ENCODE data around the gene THSD4.
"Not testable (repeated sequence)": the region's sequence is repeated elsewhere in the genome, so short reads cannot be mapped to it uniquely, and the experiment has no call there.

THSD4 gene

GRCh38 chr15:71639471-71639870, 524.2 kb downstream of the THSD4 start:
- DNase-seq: no peak

GRCh38 chr15:71643918-71644317, 528.6 kb downstream of the THSD4 start:
- no peak for DNase-seq

- DNase-seq: no peak
These were observed 531.7 kb downstream of the THSD4 start for GRCh38 chr15:71646767-71647486.

GRCh38 chr15:71647487-71647808, 532.2 kb downstream of the THSD4 start:
- DNase-seq: no peak

- DNase-seq: no peak
These were observed 532.8 kb downstream of the THSD4 start for GRCh38 chr15:71648095-71648494.

DNA sequence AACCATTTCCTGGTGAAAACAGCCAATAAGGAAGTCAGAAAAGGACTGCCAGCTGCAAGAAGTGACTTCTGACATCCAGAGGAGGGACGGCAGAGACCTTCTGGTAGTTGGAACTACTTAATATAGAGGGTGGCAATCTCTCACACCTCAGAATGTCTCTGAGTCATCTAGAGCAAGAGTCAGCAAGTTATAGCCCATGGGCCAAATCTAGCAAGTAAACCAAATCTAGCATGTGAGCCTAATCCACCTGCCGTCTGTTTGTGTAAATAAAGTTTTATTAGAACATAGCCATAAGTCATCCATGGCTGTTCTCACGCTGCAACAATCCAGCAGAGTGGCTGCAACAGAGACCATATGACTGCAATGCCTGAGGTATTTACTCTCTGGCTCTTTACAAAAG, 534.6 kb downstream of the THSD4 start:
- no peak for DNase-seq

- no peak for DNase-seq
These were observed 535.3 kb downstream of the THSD4 start for GRCh38 chr15:71650603-71651002.

- no peak for DNase-seq
These were observed 536.5 kb downstream of the THSD4 start for GRCh38 chr15:71651750-71652186.

DNA sequence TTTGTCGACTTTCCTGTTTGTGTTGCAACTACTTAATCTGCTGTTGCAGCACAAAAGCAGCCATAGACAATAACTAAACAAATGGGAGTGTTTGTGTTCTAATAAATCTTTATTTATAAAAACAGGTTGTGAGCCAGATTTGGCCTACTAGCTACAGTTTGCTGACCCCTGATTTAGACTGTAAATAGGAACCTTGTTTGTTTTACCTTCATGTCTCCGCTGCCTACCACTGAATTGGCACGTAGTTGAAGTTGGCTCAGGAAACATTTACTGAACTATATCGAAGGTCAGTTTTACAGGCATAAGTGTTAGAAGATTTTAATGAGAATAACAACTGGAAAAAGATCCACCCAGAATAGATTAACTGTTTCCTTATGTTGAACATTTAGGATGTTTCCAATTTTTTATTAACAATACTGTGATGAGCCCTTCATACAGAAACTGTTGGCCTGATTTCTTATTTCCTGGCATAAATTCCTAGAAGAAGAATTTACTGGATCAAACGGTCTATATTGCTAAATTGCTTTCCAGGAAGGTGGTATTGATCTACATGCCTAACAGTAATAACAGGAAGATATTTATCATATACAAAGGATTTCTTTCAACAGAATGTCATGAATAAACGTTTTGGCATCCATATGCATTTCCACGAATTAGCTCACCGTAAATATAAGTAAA, 538.9 kb downstream of the THSD4 start:
- no peak for DNase-seq

GRCh38 chr15:71654720-71655174, 539.5 kb downstream of the THSD4 start:
- no peak for DNase-seq

GRCh38 chr15:71656425-71656824, 541.2 kb downstream of the THSD4 start:
- DNase-seq: no peak

DNA sequence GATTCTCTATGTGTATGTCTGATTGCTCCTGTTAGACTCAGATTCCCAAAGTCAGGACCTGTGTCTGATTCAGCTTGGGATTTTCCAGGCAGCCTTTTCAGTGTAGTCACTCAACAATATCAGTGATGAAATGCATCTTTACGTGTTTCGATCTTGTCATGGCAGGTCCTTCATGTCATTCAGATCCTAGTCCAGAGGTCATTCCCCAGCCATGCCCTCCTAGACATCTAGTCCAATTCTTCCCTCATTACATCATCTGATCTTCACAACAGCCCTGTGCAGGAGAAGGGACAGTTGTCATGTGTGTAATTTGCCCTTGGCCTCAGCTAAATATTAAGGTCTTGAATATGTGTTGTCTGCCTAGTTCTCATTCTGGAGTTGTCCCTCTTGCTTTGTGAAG, 541.9 kb downstream of the THSD4 start:
- DNase-seq: no peak

- no peak for DNase-seq
These were observed 542.8 kb downstream of the THSD4 start for GRCh38 chr15:71658036-71658435.

- no peak for DNase-seq
These were observed 543.8 kb downstream of the THSD4 start for GRCh38 chr15:71658827-71659729.

GRCh38 chr15:71659730-71660067, 544.4 kb downstream of the THSD4 start:
- no peak for DNase-seq

DNA sequence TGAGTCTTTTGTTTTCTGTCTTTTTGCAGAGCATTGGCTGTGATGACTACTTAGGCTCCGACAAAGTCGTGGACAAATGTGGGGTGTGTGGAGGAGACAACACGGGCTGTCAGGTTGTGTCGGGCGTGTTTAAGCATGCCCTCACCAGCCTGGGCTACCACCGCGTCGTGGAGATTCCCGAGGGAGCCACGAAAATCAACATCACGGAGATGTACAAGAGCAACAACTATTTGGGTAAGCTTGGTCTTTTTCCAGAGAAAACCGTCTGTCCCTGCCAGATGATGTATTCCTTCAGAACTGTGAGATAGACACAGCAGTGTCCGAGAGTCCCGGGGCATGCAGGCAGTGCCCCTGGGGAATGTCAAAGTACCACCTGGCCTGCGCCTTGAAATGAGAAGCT, 545.2 kb downstream of the THSD4 start:
- no peak for DNase-seq

- no peak for DNase-seq
These were observed 547.0 kb downstream of the THSD4 start for GRCh38 chr15:71662306-71662705.

DNA sequence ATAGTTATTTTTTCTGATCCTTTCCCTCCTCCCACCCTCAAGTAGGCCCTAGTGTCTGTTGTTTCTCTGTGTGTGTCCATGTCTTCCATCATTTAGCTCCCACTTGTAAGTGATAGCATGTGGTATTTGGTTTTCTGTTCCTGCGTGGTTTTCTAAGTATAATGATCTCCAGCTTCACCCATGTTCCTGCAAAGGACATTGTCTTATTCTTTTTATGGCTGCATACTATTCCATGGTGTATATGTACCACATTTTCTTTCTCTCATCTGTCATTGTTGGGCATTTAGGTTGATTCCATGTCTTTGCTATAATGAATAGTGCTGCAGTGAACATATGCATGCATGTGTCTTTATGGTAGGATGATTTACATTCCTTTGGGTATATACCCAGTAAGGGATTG, 549.4 kb downstream of the THSD4 start:
- DNase-seq: no peak

GRCh38 chr15:71666763-71667620, 551.7 kb downstream of the THSD4 start:
- DNase-seq: no peak

GRCh38 chr15:71669688-71670087, 554.4 kb downstream of the THSD4 start:
- no peak for DNase-seq

GRCh38 chr15:71670222-71670621, 555.0 kb downstream of the THSD4 start:
- DNase-seq: not testable (repeated sequence)

DNA sequence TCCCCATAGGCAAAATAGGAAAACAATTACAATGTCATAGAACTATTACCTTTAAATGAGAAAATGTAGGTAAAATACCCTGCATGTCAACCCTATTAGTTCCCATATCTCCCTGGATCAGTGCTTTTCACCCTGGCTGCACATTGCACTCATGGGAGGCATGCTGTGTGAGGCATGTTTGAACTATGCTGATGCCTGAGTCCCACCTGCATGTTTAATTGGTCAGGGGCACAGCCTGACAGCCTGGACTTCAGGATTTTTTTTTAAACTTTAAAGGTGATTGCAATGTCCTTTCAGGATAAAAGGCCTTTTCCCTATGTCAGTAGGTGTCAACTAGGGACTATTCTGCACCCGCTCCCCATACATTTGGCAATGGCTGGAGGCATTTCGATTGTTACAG, 559.1 kb downstream of the THSD4 start:
- DNase-seq: no peak

- DNase-seq: no peak
These were observed 562.1 kb downstream of the THSD4 start for GRCh38 chr15:71677352-71677751.
